WERI-Rb-1 (cell line): ENCODE measurements around the gene PIGA.

Source experiments
- DNase-seq: peaks from one replicate; pipeline ENCODE4 v3.0.0-alpha.2; 2020
- H3K27ac ChIP-seq: fragments of 250-450 bp; sonication (Bioruptor Pico); 2 replicates; pipeline ENCODE4 v1.5.1; 2020; ENCODE audit warnings: mild to moderate bottlenecking, moderate library complexity
- H3K27me3 ChIP-seq: fragments of 250-450 bp; sonication (Bioruptor Pico); 2 replicates; pipeline ENCODE4 v1.5.1; 2021; ENCODE audit warnings: mild to moderate bottlenecking, low read depth, moderate library complexity; ENCODE audit not compliant: insufficient read depth, severe bottlenecking
- H3K36me3 ChIP-seq: fragments of 250-450 bp; sonication (Bioruptor Pico); 2 replicates; pipeline ENCODE4 v1.5.1; 2020; ENCODE audit warnings: mild to moderate bottlenecking, moderate library complexity
- H3K4me3 ChIP-seq: 2 replicates; pipeline ENCODE4 v1.5.1; 2011; ENCODE audit warnings: low read depth, mild to moderate bottlenecking, control low read depth, low read length
- H3K9me3 ChIP-seq: fragments of 250-450 bp; sonication (Bioruptor Pico); 2 replicates; pipeline ENCODE4 v1.5.1; 2021; ENCODE audit warnings: mild to moderate bottlenecking, moderate library complexity; ENCODE audit not compliant: severe bottlenecking
- CTCF ChIP-seq: IDR thresholded peaks from 2 replicates; pipeline ENCODE4 v1.5.1; 2011; ENCODE audit warnings: low read depth, mild to moderate bottlenecking, control low read depth, inconsistent platforms, low read length

PIGA gene

GRCh38 chrX:15334561-15334960, 762 bp downstream of the PIGA start:
- TF ChIP-seq CTCF, result no peak
- no peak for DNase-seq
- H3K36me3 ChIP-seq, result no peaks in the 10 kb centered on the region; the same call in 1 of the 2 replicates
- H3K4me3 ChIP-seq, result peak overlapping the region; percentile 53
- H3K27me3 ChIP-seq, result peaks cover 17% of the 10 kb centered on the region
- H3K9me3 ChIP-seq, result no peaks in the 10 kb centered on the region
- no peak overlapping the region for H3K27ac ChIP-seq

- Histone ChIP-seq H3K27me3 (peaks cover 4% of the 10 kb centered on the region), H3K27ac (no peak overlapping the region), H3K9me3 (no peaks in the 10 kb centered on the region), H3K36me3 (no peaks in the 10 kb centered on the region; the same call in 1 of the 2 replicates), H3K4me3 (no peak overlapping the region)
- no peak for TF ChIP-seq CTCF
- no peak for DNase-seq
Observed at GRCh38 chrX:15328821-15329220, 6.5 kb downstream of the PIGA start.

- Histone ChIP-seq H3K27me3 (peaks cover 4% of the 10 kb centered on the region), H3K9me3 (no peaks in the 10 kb centered on the region), H3K36me3 (no peaks in the 10 kb centered on the region; the same call in 1 of the 2 replicates)
Observed at GRCh38 chrX:15328131-15328530, 7.2 kb downstream of the PIGA start.

GRCh38 chrX:15322472-15322871, 12.9 kb downstream of the PIGA start:
- TF ChIP-seq CTCF, result no peak
- Histone ChIP-seq H3K9me3 (no peaks in the 10 kb centered on the region), H3K27ac (no peak overlapping the region), H3K4me3 (no peak overlapping the region), H3K27me3 (peaks cover 5% of the 10 kb centered on the region), H3K36me3 (no peaks in the 10 kb centered on the region)
- no peak for DNase-seq

More at GRCh38 chrX:15328131-15328530, 7.2 kb downstream of the PIGA start:
- H3K27ac ChIP-seq, result no peak overlapping the region
- no peak overlapping the region for H3K4me3 ChIP-seq
- DNase-seq, result no peak
- TF ChIP-seq CTCF, result no peak

GRCh38 chrX:15322072-15322471, 13.3 kb downstream of the PIGA start:
- no peak overlapping the region for H3K27ac ChIP-seq
- no peaks in the 10 kb centered on the region for H3K9me3 ChIP-seq
- no peak for TF ChIP-seq CTCF

GRCh38 chrX:15321447-15321846, 13.9 kb downstream of the PIGA start:
- Histone ChIP-seq H3K4me3 (no peak overlapping the region), H3K36me3 (no peaks in the 10 kb centered on the region), H3K9me3 (no peaks in the 10 kb centered on the region), H3K27ac (no peak overlapping the region), H3K27me3 (peaks cover 5% of the 10 kb centered on the region)
- no peak for TF ChIP-seq CTCF
- no peak for DNase-seq

More at GRCh38 chrX:15322072-15322471, 13.3 kb downstream of the PIGA start:
- no peak overlapping the region for H3K4me3 ChIP-seq
- no peaks in the 10 kb centered on the region for H3K36me3 ChIP-seq
- DNase-seq, result no peak
- H3K27me3 ChIP-seq, result peaks cover 5% of the 10 kb centered on the region
